Upper lobe of right lung (tissue), 1 donor: Measurements from ENCODE around the gene ATG7. TPM values are rescaled to one million over a fixed set of nuclear protein-coding genes. Genes with fewer than 3 reads are reported as not detected.
A peak's percentile ranks its signal among the peaks of the same experiment; 100 is the strongest.

ENCODE experiments used
- ATAC-seq: fragments of 200-7000 bp; cut with Tn5 transposase; one replicate; pipeline ENCODE4 v1.9.1; 2020; ENCODE audit warnings: mild to moderate bottlenecking, moderate library complexity
- DNase-seq: peaks from one replicate; pipeline ENCODE4 v3.0.0-alpha.2; 2020
- H3K27ac ChIP-seq: fragments of 200-600 bp; one replicate; pipeline ENCODE4 v1.8.0; 2022
- H3K27me3 ChIP-seq: fragments of 200-600 bp; one replicate; pipeline ENCODE4 v1.8.0; 2022; ENCODE audit warnings: mild to moderate bottlenecking
- H3K36me3 ChIP-seq: fragments of 200-600 bp; one replicate; pipeline ENCODE4 v1.8.0; 2022
- H3K4me1 ChIP-seq: fragments of 200-600 bp; one replicate; pipeline ENCODE4 v1.8.0; 2022
- H3K4me3 ChIP-seq: fragments of 200-600 bp; one replicate; pipeline ENCODE4 v1.8.0; 2022; ENCODE audit warnings: mild to moderate bottlenecking
- H3K9me3 ChIP-seq: fragments of 200-600 bp; one replicate; pipeline ENCODE4 v1.8.0; 2022
- intact Hi-C: fragments of 100-400 bp; cut with DNase I; formaldehyde crosslinking; loops from one replicate; pipeline ENCODE4 v1.11.0; 2022
- total RNA-seq: library from RNA; stranded (reverse); fragmentation: NEBNext Ultra II Directional; extraction: Animal tissue kit (Norgen Biotek cat#: 25700); gene quantifications from one replicate; pipeline ENCODE4 v1.2.1, GENCODE V29; 2021
- TF ChIP-seq, protein P1 (sequence below): fragments of 200-600 bp; IDR thresholded peaks from one replicate; pipeline ENCODE4 v1.8.0; 2022; ENCODE audit warnings: antibody characterized with exemption
- donor health status: DM: no; HTN: yes; CAD: no; lungs with severe emphysema.

ATG7 gene
- total RNA-seq, 1 donor from 2014 or later: 49.9 TPM

DNA sequence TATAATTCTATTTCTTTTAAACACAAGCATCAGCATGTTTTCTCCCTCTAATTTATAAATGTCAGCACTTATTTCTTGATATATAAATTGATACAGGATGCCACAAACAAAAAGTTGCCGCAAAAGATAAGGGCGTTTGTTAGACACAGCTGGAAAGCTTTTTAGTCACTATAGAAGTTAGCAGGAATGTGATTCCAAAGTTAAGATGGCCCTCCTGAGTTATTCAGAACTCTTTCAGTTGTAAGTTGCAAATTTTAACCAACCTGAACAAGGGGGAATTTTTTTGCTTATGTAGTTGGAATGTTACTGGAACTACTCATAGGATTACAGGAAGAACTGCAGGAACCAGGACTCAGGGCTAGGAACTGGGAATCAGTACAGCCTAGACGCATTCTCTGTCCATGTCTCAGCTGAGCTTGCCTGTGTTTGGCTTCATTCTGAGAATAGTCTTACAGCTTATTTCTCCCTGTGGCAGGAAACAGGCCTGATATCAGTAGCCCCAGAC lies 205.3 kb downstream of the ATG7 start:
- Histone ChIP-seq H3K4me3 (no peak overlapping the region), H3K36me3 (no peaks in the 10 kb centered on the region), H3K4me1 (peaks cover 26% of the 10 kb centered on the region), H3K27ac (peak overlapping the region; percentile 28), H3K9me3 (no peaks in the 10 kb centered on the region), H3K27me3 (no peaks in the 10 kb centered on the region)
- TF ChIP-seq, protein P1, sequence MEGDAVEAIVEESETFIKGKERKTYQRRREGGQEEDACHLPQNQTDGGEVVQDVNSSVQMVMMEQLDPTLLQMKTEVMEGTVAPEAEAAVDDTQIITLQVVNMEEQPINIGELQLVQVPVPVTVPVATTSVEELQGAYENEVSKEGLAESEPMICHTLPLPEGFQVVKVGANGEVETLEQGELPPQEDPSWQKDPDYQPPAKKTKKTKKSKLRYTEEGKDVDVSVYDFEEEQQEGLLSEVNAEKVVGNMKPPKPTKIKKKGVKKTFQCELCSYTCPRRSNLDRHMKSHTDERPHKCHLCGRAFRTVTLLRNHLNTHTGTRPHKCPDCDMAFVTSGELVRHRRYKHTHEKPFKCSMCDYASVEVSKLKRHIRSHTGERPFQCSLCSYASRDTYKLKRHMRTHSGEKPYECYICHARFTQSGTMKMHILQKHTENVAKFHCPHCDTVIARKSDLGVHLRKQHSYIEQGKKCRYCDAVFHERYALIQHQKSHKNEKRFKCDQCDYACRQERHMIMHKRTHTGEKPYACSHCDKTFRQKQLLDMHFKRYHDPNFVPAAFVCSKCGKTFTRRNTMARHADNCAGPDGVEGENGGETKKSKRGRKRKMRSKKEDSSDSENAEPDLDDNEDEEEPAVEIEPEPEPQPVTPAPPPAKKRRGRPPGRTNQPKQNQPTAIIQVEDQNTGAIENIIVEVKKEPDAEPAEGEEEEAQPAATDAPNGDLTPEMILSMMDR: no peak
- intact Hi-C loops: no loop called here
- ATAC-seq: no peak
- no peak for DNase-seq

DNA sequence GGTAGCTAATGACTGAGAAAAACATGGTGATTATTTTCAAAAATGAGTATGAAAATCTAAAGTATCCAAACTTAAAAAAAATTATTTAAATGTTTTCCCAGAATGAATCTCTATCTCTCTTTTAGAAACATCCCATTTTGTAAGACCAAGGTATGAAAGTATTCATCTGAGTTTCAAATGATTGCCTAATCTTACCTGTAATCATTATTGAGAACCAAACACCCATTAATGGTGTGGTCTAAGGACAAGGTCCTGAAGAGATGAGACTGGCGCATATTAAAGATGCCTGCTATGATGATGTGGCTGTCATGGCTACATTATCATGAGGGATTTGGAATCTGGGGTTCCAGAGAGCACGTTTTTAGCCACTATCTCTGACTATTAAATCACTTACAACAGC lies 206.0 kb downstream of the ATG7 start:
- Histone ChIP-seq H3K9me3 (no peaks in the 10 kb centered on the region), H3K27ac (no peak overlapping the region), H3K4me3 (no peak overlapping the region), H3K4me1 (peaks cover 26% of the 10 kb centered on the region), H3K36me3 (no peaks in the 10 kb centered on the region), H3K27me3 (no peaks in the 10 kb centered on the region)
- TF ChIP-seq, protein P1: no peak
- no peak for DNase-seq
- intact Hi-C loops: no loop called here
- ATAC-seq: no peak

DNA sequence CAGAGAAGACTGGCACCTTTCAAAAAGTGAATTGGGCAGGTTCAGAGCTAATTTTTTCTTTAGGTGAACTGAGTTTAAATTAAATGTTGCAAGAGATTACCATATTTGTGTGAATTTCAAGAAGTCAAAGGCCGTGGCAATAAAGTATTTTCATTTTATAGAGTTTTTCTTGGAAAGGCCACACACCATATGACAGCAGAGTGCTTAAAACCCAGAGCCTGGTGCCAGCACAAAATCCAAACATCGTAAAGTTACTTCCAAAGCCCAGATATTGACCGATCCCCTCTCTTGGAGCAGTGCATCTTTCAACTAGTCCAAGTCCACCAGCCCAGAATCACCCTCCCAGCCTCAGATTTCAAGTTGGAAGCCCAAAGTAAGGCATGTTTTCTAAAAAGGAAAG lies 207.0 kb downstream of the ATG7 start:
- Histone ChIP-seq H3K9me3 (no peaks in the 10 kb centered on the region), H3K27me3 (no peaks in the 10 kb centered on the region), H3K27ac (no peak overlapping the region), H3K4me1 (peaks cover 26% of the 10 kb centered on the region), H3K36me3 (no peaks in the 10 kb centered on the region), H3K4me3 (no peak overlapping the region)
- DNase-seq: no peak
- no peak for ATAC-seq
- TF ChIP-seq, protein P1: no peak
- intact Hi-C loops: no loop called here

DNA sequence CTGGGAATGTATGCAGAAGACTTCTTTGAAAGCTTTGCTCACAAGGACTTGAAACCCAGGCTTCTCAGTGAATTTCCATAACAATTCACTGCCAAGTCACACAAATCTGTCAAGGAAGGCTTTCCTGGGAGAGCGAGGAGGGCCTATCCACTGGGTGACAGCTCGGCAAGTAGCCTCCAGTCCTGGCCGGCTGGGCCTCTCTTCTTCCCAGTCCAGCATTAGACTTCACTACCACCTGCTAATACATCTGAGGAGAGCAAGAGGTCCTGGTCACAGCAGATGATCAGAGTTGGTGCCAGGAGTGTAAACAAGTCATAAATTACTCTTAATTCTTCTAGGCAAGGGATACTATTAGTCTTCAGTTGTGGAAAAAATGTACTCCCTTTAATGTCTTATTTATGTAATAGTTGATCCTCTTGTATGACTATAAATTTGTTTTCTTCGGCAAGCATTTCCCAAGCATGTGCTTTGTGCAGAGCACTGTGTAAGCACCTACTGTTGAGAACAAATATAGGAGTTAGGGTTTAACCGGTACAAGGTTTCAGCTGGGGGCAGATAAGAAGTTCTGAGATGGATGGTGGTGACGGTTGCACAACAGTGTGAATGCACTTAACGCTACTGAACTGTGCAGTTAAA lies 208.6 kb downstream of the ATG7 start:
- Histone ChIP-seq H3K27ac (peak overlapping the region; percentile 14), H3K27me3 (no peaks in the 10 kb centered on the region), H3K36me3 (no peaks in the 10 kb centered on the region), H3K4me3 (no peak overlapping the region), H3K4me1 (peaks cover 26% of the 10 kb centered on the region), H3K9me3 (no peaks in the 10 kb centered on the region)
- intact Hi-C loops: no loop called here
- ATAC-seq (peak; percentile 76), DNase-seq (no peak)
- TF ChIP-seq, protein P1: no peak

DNA sequence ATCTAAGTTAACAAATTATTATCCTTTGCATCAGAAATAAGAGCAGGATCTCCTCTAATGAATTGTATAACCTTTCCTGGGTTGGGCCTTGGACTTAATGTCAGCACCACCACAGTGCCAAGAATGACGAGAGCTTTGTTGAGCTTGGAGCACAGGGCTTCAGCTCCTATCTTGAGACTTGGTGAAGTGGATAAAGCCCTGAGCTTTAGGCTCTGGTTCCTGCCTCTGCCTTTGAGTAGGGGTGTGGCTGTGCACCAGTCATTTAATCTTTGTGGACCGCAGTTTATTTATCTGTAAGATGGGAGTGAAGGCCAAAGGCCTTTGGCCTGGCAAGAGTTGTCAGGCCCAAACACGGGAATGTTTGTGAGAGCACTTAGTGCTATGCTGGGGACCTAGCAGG lies 209.4 kb downstream of the ATG7 start:
- Histone ChIP-seq H3K27me3 (no peaks in the 10 kb centered on the region), H3K4me3 (no peak overlapping the region), H3K36me3 (no peaks in the 10 kb centered on the region), H3K9me3 (no peaks in the 10 kb centered on the region), H3K4me1 (peaks cover 26% of the 10 kb centered on the region), H3K27ac (peak overlapping the region; percentile 14)
- intact Hi-C loops: no loop called here
- ATAC-seq: peak; percentile 84
- TF ChIP-seq, protein P1: no peak
- DNase-seq: no peak
